Measurements from ENCODE around the gene SMPDL3B. TPM values are rescaled to one million over a fixed set of nuclear protein-coding genes. Genes with fewer than 3 reads are reported as not detected.

The SMPDL3B gene
- total RNA-seq, 4 donors from 2014 or later = not detected

DNA sequence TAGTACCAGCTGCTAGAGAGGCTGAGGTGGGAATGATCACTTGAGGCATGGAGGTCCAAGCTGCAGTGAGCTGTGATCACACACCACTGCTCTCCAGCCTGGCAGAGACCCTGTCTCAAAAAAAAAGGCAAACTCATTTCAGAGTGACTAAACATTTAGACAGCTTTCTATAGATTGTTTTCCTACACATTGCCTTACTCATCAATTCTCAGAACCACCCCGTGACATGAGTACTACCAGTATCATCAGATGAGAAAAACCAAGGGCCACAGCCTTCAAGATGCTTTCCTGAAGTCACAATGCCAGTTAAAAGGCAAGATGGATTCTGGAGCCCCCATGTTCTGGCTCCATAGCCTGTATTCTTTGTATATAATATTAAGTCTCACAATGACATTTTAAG, 22.4 kb upstream of the SMPDL3B start:
- Histone ChIP-seq H3K4me1 (peaks cover 0 to 16% (median 4%) of the 10 kb centered on the region in 4 donors), H3K27me3 (no peaks in the 10 kb centered on the region), H3K9me3 (peaks cover 0 to 11% (median 0%) of the 10 kb centered on the region in 4 donors), H3K27ac (no peak overlapping the region), H3K4me3 (no peak overlapping the region), H3K36me3 (peaks cover 0 to 58% (median 0%) of the 10 kb centered on the region in 3 donors)
- WGBS, 2 donors = 95 to 100% methylated on average over 1 of the region's 1 CpG
- no peak for TF ChIP-seq EP300 (IDR thresholded peaks at IDR 0.05)
- no peak for TF ChIP-seq POLR2A (IDR thresholded peaks at IDR 0.05)
- TF ChIP-seq, protein P1, sequence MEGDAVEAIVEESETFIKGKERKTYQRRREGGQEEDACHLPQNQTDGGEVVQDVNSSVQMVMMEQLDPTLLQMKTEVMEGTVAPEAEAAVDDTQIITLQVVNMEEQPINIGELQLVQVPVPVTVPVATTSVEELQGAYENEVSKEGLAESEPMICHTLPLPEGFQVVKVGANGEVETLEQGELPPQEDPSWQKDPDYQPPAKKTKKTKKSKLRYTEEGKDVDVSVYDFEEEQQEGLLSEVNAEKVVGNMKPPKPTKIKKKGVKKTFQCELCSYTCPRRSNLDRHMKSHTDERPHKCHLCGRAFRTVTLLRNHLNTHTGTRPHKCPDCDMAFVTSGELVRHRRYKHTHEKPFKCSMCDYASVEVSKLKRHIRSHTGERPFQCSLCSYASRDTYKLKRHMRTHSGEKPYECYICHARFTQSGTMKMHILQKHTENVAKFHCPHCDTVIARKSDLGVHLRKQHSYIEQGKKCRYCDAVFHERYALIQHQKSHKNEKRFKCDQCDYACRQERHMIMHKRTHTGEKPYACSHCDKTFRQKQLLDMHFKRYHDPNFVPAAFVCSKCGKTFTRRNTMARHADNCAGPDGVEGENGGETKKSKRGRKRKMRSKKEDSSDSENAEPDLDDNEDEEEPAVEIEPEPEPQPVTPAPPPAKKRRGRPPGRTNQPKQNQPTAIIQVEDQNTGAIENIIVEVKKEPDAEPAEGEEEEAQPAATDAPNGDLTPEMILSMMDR (IDR thresholded peaks at IDR 0.05) = no peak
- DNase-seq (ENCODE audit: low spot score in 2 of 2) = no peak

DNA sequence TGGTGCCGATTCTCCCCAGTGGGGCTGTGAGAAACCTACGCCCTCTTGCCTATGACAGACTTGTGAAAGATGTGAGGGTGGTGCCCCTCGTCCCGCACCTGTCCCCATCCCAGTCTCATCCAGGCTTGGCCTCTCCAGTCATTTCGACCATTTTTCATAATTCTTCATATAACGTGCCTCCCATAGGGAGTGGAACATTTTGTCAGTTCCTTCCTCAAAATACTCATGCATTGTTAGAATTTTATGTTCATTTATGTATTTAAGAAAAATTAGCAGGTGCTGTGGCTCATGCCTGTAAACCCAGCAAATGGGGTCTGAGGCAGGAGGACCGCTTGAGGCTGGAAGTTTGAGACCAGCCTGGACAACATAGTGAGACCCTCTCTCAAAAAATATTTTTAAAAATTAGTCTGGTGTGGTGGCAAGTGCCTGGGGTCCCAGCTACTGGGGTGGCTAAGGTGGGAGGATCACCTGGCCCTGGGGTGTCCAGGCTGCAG, 19.7 kb upstream of the SMPDL3B start:
- Histone ChIP-seq H3K4me1 (peaks cover 0 to 16% (median 4%) of the 10 kb centered on the region in 4 donors), H3K27me3 (no peaks in the 10 kb centered on the region), H3K27ac (peak overlapping the region; percentile 45 to 88 (median 80)), H3K4me3 (peak overlapping the region; percentile 47 to 91 (median 80)), H3K36me3 (peaks cover 0 to 31% (median 0%) of the 10 kb centered on the region in 3 donors), H3K9me3 (peaks cover 0 to 11% (median 0%) of the 10 kb centered on the region in 4 donors)
- no peak for DNase-seq (ENCODE audit: low spot score in 2 of 2)
- TF ChIP-seq POLR2A (IDR thresholded peaks at IDR 0.05) (no peak), EP300 (IDR thresholded peaks at IDR 0.05) (no peak)
- TF ChIP-seq, protein P1 (IDR thresholded peaks at IDR 0.05) = no peak
- 61 to 68% methylated on average over 7 of the region's 7 CpGs for WGBS, 2 donors

DNA sequence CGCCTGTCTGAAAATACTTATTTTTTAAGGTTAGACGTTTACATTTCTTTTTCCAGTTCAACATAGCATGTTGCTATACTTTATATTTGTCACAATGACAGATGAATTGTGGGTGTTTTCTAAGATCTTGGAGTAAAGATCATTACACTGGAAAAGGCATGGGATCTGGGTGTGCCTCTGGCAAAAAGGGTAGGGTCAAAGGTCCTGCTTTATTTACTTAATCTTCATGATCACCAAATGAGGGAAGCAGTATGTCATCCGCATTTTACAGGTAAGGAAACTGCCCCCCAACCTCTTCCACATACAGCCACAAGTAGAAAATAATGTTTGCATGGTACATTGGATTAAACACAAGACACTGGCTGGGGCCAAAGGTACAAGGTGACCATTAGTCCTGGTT, 12.5 kb upstream of the SMPDL3B start:
- Histone ChIP-seq H3K9me3 (no peaks in the 10 kb centered on the region), H3K36me3 (no peaks in the 10 kb centered on the region), H3K4me1 (no peaks in the 10 kb centered on the region), H3K27ac (no peak overlapping the region), H3K27me3 (no peaks in the 10 kb centered on the region), H3K4me3 (no peak overlapping the region)
- DNase-seq (ENCODE audit: low spot score in 2 of 2) = no peak
- TF ChIP-seq EP300 (IDR thresholded peaks at IDR 0.05) (no peak), POLR2A (IDR thresholded peaks at IDR 0.05) (no peak)
- TF ChIP-seq, protein P1 (IDR thresholded peaks at IDR 0.05) = no peak
- WGBS, 2 donors = 84 to 86% methylated on average over 3 of the region's 3 CpGs

DNA sequence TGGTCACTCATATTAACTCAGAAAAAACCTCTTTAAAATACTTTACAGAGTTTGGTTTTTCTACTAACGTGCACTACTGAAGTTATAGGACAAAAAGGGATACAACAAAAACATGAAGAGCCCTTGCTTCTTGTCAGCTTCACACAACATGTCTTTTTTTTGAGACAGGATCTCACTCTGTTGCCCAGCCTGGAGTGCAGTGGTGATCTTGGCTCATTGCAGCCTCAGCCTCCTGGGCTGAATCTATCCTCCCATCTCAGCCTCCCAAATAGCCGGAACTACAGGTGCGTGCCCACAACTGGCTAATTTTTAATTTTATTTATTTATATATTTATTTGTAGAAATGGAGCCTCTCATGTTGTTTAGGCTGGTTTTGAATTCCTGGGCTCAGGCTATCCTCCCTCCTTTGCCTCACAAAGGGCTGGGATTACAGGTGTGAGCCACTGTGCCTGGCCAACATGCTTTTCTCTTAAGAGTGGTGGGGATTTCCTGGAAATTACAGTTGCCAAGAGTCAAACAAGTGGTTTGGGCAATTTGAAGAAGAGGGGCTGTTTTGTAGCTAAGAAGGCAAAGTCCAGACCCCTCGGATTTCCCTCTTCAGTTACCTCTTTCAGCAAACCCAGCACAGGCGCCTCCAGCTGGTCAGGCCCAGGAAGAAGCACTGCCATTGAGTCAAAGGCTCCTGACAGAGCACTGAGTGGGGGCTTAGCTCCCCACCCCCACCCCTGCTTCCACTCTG, 6.4 kb upstream of the SMPDL3B start:
- Histone ChIP-seq H3K36me3 (no peaks in the 10 kb centered on the region), H3K27ac (no peak overlapping the region), H3K4me3 (no peak overlapping the region), H3K27me3 (peaks cover 0 to 6% of the 10 kb centered on the region in 2 donors), H3K9me3 (no peaks in the 10 kb centered on the region), H3K4me1 (no peaks in the 10 kb centered on the region)
- no peak for TF ChIP-seq EP300 (IDR thresholded peaks at IDR 0.05)
- TF ChIP-seq, protein P1 (IDR thresholded peaks at IDR 0.05) = no peak
- no peak for TF ChIP-seq POLR2A (IDR thresholded peaks at IDR 0.05)
- DNase-seq (ENCODE audit: low spot score in 2 of 2) = no peak
- 63 to 72% methylated on average over 5 of the region's 5 CpGs for WGBS, 2 donors

DNA sequence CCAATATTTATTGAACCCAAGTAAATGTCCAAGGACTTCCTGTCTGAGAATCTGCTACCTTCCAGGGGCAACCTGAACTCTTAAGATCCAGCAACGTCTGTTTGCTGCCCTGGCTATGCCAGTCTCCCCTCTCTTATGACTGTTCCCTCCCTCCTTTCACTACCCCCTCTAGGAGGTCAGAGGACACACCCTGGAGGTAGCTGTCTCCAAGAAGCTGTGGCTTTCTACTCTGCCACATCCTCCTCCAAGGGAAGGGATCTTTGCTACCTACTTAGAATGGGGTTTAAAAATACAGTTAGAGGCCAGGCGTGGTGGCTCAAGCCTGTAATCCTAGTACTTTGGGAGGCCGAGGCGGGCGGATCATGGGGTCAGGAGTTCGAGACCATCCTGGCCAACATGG, 3.6 kb upstream of the SMPDL3B start:
- no peak for DNase-seq (ENCODE audit: low spot score in 2 of 2)
- no peak overlapping the region for H3K4me3 ChIP-seq
- no peak for TF ChIP-seq EP300 (IDR thresholded peaks at IDR 0.05)
- 88 to 90% methylated on average over 6 of the region's 6 CpGs for WGBS, 2 donors
- no peaks in the 10 kb centered on the region for H3K36me3 ChIP-seq
- H3K4me1 ChIP-seq = peaks cover 0 to 8% (median 0%) of the 10 kb centered on the region in 4 donors
- no peaks in the 10 kb centered on the region for H3K9me3 ChIP-seq
- peaks cover 0 to 28% of the 10 kb centered on the region in 2 donors for H3K27me3 ChIP-seq
- H3K27ac ChIP-seq = no peak overlapping the region

Measured in tibial nerve (tissue), 4 donors.